D341Med (cell line): ENCODE data around the gene EXOC6B.
A peak's percentile ranks its signal among the peaks of the same experiment; 100 is the strongest.

Experiments used
- DNase-seq: peaks from one replicate; pipeline ENCODE4 v3.0.0; 2012; ENCODE audit warnings: low spot score

The EXOC6B gene

DNA sequence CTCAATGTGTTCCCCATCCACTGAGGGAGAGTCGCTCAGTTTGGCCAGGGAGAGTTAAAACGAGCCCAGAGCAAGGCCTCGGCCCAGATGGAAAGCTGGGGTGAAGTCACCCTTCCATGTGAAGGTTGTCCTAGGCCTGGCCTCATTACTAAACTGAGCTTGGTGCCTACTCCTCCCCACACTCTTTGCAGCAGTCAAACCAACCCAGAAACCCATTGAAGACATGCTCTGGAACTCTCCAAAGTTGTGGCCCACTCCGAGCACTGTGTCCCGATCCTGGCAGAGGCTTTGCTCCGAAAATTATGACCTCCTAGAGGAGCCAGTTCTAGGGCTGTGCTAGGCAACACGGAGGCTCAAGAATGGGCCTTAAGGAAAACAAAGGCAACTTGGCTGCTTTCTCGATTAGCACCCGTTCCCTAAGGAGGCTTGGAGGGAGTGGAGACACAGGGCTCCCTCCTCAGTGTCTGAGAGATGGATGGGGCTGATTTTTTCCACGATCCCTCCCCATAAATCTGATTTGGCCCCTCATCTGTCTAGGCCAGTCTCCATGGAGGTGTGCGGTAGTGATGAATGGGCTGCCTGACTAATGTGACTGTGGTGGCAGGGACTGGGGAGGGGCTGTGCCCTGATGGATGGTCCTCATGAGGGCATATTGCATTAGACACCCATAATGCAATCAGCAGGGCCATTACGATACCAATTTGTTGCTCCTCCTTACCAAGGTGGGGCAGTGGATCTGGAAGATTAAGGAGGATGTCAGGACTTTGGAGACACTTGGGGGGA, 666.4 kb downstream of the EXOC6B start:
- DNase-seq, result no peak

DNA sequence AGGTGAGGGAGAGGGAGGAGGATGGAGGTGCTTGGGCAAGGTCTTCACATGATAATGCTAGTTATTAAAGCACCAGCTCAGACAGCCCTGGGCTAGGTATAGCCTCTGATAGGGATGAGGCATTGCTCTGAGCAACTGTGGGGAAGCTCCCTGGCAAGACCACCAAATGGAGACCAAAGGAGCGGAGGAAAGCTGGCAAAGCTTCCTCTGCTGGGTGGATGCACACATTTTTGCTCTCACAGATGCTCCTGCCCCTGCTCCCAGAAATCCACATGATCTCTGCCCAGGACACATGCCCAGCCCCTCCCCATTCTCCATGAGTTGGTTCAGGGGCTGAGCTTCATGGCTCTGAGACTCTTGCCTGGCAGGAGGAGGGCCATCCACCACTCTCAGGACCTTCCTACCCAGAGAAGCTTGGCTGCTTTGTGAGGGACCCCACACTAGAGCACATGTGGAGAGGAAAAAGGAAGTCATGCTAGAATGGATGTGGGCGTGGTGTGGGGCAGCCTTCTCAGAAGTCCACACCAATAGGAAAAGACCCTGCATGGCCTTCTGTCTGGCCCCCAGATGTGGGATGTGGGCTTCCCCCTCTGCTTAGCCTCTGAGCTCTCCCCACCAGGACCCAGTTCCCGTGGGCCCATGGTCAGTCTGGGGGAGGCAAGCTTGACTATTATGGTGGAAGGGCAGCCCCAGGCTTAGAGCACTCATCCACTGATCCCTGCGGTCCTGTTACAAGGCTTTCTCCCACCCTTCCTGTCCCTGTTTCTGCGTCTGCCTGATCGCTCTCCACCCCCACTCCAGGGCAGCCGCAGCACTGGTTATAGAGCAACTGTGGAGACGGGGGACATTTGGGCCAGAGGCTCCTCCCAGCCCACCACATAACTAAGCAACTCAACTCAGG, 667.7 kb downstream of the EXOC6B start:
- no peak for DNase-seq

GRCh38 chr2:72156872-72157271, 669.0 kb downstream of the EXOC6B start:
- DNase-seq, result no peak

- DNase-seq, result no peak
These were observed 670.1 kb downstream of the EXOC6B start for GRCh38 chr2:72155737-72156136.

DNA sequence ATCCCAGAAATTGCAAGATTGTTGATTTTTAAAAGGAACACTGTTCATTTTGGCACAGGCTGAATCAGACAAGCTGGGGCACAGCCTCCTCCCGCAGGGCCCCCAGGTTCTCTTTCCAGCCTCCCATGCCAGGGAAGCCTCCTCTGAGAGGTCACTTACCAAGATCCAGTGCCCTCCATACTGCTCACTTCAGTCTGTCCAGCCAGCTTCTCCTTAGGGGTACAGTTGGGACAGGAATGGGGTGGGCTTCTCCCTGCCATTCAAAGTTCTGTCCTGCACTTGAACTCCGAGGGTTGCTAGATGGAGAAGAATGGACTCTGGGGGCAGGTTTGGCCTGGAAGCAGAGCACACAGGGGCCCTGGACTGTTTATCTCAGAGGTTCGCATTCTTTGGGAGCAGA, 670.7 kb downstream of the EXOC6B start:
- no peak for DNase-seq

DNA sequence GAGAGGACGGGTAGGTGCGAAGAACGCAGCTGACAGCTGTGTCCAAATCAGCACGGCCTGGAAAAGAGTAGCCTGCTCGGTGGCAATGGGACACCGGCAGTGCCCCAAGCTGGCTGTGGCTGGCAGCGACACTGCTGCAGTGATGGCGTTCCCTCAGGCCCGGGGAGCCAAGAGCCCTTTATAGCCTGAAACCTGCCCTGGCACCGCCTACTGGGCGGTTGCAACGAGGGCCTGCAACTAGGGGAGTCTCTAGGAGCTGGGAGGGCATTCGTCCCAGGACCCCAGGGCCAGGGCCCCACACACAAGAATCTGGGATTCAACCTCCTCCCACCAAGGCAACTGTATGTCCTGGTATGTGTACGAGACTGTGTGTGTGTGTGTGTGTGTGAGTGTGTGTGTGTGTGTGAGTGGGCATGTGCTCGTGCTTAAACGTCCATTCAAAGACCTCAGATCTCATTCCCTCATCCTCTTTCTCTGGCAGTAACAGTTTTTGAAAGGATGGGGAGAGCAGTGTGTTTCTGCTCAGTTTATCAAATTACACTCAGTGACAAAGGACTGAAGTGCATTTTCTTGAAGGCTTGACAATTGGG, 671.4 kb downstream of the EXOC6B start:
- no peak for DNase-seq

DNA sequence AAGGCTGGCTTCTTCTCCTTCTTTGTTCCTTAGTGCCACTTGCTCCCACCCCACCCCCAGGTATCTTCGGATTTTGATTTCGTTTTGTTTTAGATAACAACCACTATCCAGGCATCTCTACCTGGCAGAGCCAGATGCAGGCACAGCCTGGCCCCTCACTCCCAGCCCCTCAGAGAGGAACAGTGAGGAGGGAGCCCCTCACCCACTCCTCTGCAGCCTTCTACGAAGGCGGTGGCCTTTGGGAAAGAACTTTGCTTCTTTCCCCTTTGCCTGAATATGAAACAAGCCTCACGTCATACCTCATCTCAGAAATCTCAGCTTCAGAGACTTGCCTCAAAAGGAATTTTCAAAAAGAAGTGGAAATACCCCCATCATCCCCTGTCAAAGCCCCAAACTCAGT, 671.9 kb downstream of the EXOC6B start:
- DNase-seq, result no peak

- no peak for DNase-seq
These were observed 672.6 kb downstream of the EXOC6B start for GRCh38 chr2:72153026-72153791.

DNA sequence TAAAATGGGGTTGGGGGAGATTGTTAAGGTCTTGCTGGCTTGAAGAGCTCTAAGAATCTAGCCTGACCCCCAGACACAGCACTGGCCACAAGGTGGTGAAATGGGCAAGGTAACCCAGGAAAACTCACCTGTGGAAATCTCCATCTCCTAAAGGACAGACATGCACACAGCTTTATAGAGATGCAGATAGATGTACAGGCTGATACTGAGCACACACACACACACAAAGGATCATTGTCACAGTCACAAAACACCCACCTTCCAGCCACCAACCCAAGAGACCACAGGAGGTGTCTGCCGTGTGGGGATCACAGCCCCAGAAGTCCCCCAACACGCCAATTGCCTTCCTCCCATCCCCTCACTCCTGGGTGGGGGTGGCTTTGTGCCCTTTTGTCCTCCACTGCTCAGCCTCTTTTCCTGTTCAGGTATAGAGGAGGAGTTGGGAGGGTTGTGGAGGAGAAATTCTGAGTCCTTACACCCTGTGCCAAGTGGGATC, 674.9 kb downstream of the EXOC6B start:
- DNase-seq, result peak; percentile 12

- DNase-seq, result peak; percentile 81
These were observed 675.5 kb downstream of the EXOC6B start for GRCh38 chr2:72150157-72150860.

DNA sequence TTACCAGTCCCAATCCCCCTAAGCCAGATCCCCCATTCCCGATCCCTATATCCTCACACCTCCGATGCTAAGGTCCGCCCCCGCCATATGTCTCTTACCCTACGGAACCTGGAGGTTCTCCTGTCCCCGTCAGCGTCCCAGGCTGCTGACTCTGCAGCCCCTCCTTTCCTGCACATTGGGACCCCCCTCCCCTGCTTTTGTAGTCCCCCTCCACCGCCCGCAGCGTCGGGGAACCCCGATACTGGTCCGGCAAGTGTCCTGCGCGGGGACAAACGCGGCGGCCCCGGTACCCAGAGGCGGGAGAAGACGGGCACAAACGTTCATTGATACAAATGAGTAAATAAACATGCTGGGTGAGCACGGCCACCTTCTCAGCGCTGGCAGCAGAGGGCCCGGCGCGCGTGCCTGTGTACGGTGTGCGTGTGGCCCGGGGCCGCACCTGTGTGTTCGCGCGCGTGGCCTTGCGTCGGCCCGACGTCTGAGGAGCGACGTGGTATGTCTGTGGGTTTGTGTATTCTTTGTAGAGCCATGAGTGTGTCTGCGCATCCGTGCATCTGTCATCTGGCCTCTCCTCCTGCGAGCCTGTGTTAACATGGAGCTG, 676.2 kb downstream of the EXOC6B start:
- peak; percentile 46 for DNase-seq

DNA sequence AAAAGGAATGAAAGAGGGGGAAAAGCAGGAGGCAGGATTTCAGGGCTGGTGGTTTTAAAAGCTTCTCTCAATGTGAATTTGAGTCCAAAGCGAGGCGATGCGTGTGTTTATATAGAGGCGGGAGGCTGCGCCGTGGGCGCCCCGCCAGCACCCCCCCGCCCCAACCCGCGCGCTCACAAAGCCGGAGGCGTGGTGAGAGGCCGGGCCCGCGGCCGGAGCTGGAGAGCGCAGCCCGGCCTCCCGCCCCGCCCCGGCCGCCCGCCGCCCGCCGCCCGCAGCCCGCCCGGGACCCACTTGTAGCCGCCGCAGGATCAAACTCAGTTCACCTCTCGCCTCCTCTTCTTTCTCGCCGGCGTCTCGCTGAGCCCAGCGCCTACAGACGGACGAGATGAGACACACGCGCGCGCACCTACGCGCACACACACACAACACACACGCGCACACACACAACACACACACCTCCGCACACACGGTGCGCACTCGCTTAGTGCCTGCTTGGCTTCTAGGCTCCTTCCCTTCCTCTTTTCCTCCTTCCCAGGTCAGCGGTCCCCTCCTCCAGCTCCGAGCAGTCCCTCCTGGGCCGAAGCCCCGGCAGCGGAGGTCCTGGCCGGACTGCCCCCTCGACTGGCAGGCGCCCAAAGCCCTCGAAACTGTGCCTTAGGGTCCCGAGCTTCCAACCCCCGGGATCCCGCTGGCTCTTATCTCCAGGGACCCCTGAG, 676.8 kb downstream of the EXOC6B start:
- DNase-seq, result peak; percentile 60

GRCh38 chr2:72148003-72148836, 677.6 kb downstream of the EXOC6B start:
- peak; percentile 69 for DNase-seq

GRCh38 chr2:72147303-72147971, 678.4 kb downstream of the EXOC6B start, which contains the start of gene CYP26B1:
CYP26B1 (minus strand) TSS chr2:72147862; CDS start chr2:72147834, 28 bp downstream.
- DNase-seq, result peak; percentile 60

GRCh38 chr2:72146347-72147302, 679.2 kb downstream of the EXOC6B start:
- peak; percentile 27 for DNase-seq

GRCh38 chr2:72145658-72146329, 680.0 kb downstream of the EXOC6B start:
- peak; percentile 22 for DNase-seq

- DNase-seq, result peak; percentile 59
These were observed 680.6 kb downstream of the EXOC6B start for GRCh38 chr2:72145289-72145657.
